Posterior vena cava (tissue), 2 donors: ENCODE measurements around the gene RNF112. TPM values are rescaled to one million over a fixed set of nuclear protein-coding genes. Genes with fewer than 3 reads are reported as not detected.
A peak's percentile ranks its signal among the peaks of the same experiment; 100 is the strongest.
"Not testable (repeated sequence)": the region's sequence is repeated elsewhere in the genome, so short reads cannot be mapped to it uniquely, and the experiment has no call there.

Experiments
- DNase-seq: peaks from one replicate; pipeline ENCODE4 v3.0.0-alpha.2; 2020; ENCODE audit warnings: low spot score
- intact Hi-C, 2 donors: fragments of 100-400 bp; cut with DNase I; formaldehyde crosslinking; loops; one replicate each; pipeline versions ENCODE4 v1.14.1 to v1.14.2; 2022 to 2023
- total RNA-seq, 2 donors: library from RNA; stranded (reverse); fragmentation: NEBNext Ultra II Directional; extraction: Animal tissue kit (Norgen Biotek cat#: 25700); gene quantifications; one replicate each; pipeline ENCODE4 v1.2.1, GENCODE V29; 2021
- donor health status: DM: yes; HTN: yes; CAD: no.
- donor health status: DM: yes; HTN: yes; CAD: no.

The RNF112 gene
- total RNA-seq, 2 donors from 2014 or later = 8.4 to 12.6 TPM

DNA sequence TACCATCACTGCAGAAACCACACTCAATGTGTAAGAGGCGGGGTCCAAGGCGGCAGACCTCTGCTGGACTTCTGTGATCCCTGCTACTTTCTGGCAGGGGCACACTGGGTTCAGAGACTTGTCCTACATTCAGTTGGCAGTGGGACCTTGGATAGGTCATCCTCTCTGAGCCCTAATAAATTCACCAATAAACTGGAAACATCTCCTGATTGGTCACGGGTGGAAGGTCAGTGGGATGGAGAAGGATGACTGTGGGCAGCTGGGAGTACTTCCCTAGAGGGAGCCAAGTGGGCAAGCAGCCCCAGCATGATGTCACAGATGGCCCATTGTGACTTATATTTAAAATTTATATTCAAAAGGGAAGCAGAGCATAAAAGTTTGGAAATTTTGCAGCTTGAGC lies 49.7 kb downstream of the RNF112 start:
- DNase-seq = peak; percentile 91
- intact Hi-C loops = loop anchor here in 1 of 2 donors (1.0 kb wide), 1 partner anchor 48 kb away; no protein-coding TSS in a partner anchor

- intact Hi-C loops = loop anchor here in 1 of 2 donors (1.0 kb wide), 1 partner anchor 47 kb away; no protein-coding TSS in a partner anchor
- no peak for DNase-seq
These were observed 50.1 kb downstream of the RNF112 start for GRCh38 chr17:19461116-19461515.

DNA sequence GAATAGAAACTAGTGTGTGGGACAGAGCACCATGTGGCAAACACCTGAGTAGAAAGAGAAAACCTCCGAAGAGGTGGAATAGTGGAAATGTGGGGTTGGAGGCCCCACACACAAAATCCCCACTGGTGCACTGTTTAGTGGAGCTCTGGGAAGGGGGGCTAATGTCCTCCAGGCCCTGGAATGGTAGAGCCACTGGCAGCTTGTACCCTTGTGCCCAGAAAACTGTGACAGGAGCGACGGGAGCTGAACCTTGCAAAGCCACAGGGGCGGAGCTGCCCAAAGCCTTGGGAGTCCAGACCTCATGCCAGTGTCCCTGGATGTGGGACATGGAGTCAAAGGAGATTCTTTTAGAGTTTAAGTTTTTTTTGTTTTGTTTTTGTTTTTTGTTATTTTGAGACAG lies 50.6 kb downstream of the RNF112 start:
- DNase-seq = no peak
- intact Hi-C loops = loop anchor here in 1 of 2 donors (1.0 kb wide), 1 partner anchor 47 kb away; no protein-coding TSS in a partner anchor

DNA sequence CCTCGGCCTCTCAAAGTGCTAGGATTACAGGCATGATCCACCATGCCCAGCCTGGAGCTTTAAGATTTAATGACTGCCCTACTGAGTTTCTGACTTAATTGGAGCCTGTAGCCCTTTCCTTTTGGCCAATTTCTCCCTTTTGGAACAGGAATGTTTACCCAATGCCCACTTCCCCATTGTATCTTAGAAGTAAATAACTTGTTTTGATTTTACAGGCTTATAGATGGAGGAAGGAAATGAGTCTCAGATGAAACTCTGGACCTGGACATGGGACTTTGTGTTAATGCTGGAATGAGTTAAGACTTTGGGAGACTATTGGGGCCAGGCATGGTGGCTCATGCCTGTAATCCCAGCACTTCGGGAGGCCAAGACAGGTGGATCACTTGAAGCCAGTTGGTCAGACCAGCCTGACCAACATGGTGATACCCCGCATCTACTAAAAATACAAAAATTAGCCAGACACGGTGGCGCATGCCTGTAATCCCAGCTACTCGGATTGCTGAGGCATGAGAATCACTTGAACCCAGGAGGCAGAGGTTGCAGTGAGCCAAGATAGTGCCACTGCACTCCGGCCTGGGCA lies 51.5 kb downstream of the RNF112 start:
- intact Hi-C loops = not testable (repeated sequence)

GRCh38 chr17:19464031-19465026 lies 53.3 kb downstream of the RNF112 start:
- DNase-seq = no peak

More for the DNA sequence above, 51.5 kb downstream of the RNF112 start:
- DNase-seq = not testable (repeated sequence)

More at GRCh38 chr17:19464031-19465026, 53.3 kb downstream of the RNF112 start:
- intact Hi-C loops = no loop called here

Other genes starting within 250 kb of the RNF112 start
- gene EPN2, start 173.9 kb upstream of the RNF112 start, total RNA-seq = 10 to 100 TPM; 50.7 to 67.6 TPM
- gene B9D1, start 48.5 kb upstream of the RNF112 start, total RNA-seq = 1 to 10 TPM; 7.7 to 9.8 TPM
- gene MAPK7, start 32.7 kb upstream of the RNF112 start, total RNA-seq = 10 to 100 TPM; 28.8 to 29.2 TPM
- gene MFAP4, start 24.0 kb upstream of the RNF112 start, total RNA-seq = 100 to 1,000 TPM; 231 to 371 TPM
- gene SLC47A1, start 122.6 kb downstream of the RNF112 start, total RNA-seq = 1 to 10 TPM; 1.2 to 3.4 TPM
- 10 to 100 TPM; 38.8 to 45.3 TPM for gene ALDH3A2, start 237.5 kb downstream of the RNF112 start, total RNA-seq